Retina (tissue), 1 donor: ENCODE results near the gene SELENOM.
"Not testable (repeated sequence)": the region's sequence is repeated elsewhere in the genome, so short reads cannot be mapped to it uniquely, and the experiment has no call there.

Experiments
- DNase-seq: peaks from one replicate; pipeline ENCODE4 v3.0.0-alpha.2; 2016

SELENOM gene

GRCh38 chr22:31089160-31090100, 17.9 kb downstream of the SELENOM start:
- DNase-seq, result peak; percentile 68

GRCh38 chr22:31088233-31088986, 19.0 kb downstream of the SELENOM start:
- DNase-seq, result no peak

GRCh38 chr22:31087744-31088215, 19.6 kb downstream of the SELENOM start:
- no peak for DNase-seq

- DNase-seq, result no peak
These were observed 20.6 kb downstream of the SELENOM start for GRCh38 chr22:31086703-31087330.

- no peak for DNase-seq
These were observed 21.4 kb downstream of the SELENOM start for GRCh38 chr22:31085928-31086327.

- no peak for DNase-seq
These were observed 21.9 kb downstream of the SELENOM start for GRCh38 chr22:31085493-31085824.

GRCh38 chr22:31084811-31085492, 22.4 kb downstream of the SELENOM start:
- DNase-seq, result peak; percentile 91

GRCh38 chr22:31083923-31084810, 23.2 kb downstream of the SELENOM start:
- no peak for DNase-seq

GRCh38 chr22:31083377-31083768, 24.0 kb downstream of the SELENOM start:
- no peak for DNase-seq

GRCh38 chr22:31082606-31083376, 24.6 kb downstream of the SELENOM start:
- DNase-seq, result no peak

- no peak for DNase-seq
These were observed 25.3 kb downstream of the SELENOM start for GRCh38 chr22:31081963-31082605.

GRCh38 chr22:31080848-31081649, 26.3 kb downstream of the SELENOM start, which contains the start of gene SMTN:
SMTN (plus strand) TSS chr22:31081318; CDS start chr22:31083259, 1,941 bp downstream.
- peak; percentile 97 for DNase-seq

GRCh38 chr22:31080164-31080847, 27.1 kb downstream of the SELENOM start:
- DNase-seq, result no peak

GRCh38 chr22:31079095-31079642, 28.2 kb downstream of the SELENOM start:
- no peak for DNase-seq

GRCh38 chr22:31078389-31078788, 29.0 kb downstream of the SELENOM start:
- not testable (repeated sequence) for DNase-seq

- DNase-seq, result no peak
These were observed 29.7 kb downstream of the SELENOM start for GRCh38 chr22:31077681-31078080.

- DNase-seq, result no peak
These were observed 31.4 kb downstream of the SELENOM start for GRCh38 chr22:31075961-31076360.

- not testable (repeated sequence) for DNase-seq
These were observed 33.7 kb downstream of the SELENOM start for GRCh38 chr22:31073545-31074145.
